HG03469 (cell line): Measurements from ENCODE around the gene FBXL5.
A peak's percentile ranks its signal among the peaks of the same experiment; 100 is the strongest.

Experiments used
- ATAC-seq: cut with Tn5 transposase; IDR thresholded peaks from one replicate; pipeline ENCODE4 v1.9.1; 2021; ENCODE audit warnings: mild to moderate bottlenecking, moderate library complexity, moderate number of reproducible peaks; ENCODE audit not compliant: unreplicated experiment

The FBXL5 gene, protein sequence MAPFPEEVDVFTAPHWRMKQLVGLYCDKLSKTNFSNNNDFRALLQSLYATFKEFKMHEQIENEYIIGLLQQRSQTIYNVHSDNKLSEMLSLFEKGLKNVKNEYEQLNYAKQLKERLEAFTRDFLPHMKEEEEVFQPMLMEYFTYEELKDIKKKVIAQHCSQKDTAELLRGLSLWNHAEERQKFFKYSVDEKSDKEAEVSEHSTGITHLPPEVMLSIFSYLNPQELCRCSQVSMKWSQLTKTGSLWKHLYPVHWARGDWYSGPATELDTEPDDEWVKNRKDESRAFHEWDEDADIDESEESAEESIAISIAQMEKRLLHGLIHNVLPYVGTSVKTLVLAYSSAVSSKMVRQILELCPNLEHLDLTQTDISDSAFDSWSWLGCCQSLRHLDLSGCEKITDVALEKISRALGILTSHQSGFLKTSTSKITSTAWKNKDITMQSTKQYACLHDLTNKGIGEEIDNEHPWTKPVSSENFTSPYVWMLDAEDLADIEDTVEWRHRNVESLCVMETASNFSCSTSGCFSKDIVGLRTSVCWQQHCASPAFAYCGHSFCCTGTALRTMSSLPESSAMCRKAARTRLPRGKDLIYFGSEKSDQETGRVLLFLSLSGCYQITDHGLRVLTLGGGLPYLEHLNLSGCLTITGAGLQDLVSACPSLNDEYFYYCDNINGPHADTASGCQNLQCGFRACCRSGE

GRCh38 chr4:15655223-15656037 lies at the start of gene FBXL5:
Gene FBXL5, minus strand, starts transcription at chr4:15655357. Its CDS starts 70 bp downstream, at chr4:15655287.
- peak; percentile 49 for ATAC-seq

DNA sequence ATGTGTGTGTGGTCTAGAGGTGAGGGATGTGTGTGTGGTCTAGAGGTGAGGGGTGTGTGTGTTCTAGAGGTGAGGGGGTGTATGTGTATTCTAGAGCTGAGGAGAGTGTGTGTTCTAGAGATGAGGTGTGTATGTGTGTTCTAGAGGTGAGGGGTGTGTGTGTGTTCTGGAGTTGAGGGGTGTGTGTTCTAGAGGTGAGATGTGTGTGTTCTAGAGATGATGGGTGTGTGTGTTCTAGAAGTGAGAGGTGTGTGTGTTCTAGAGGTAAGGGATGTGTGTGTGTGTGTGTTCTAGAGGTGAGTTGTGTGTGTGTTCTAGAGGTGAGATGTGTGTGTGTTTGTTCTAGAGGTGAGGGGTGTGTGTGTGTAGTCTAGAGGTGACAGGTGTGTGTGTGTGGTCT lies 49.0 kb upstream of the FBXL5 start:
- no peak for ATAC-seq

- no peak for ATAC-seq
Measured at GRCh38 chr4:15703439-15703838, 48.3 kb upstream of the FBXL5 start.

GRCh38 chr4:15702941-15703403 lies 47.8 kb upstream of the FBXL5 start, which contains the start of gene BST1:
Gene BST1, plus strand, starts transcription at chr4:15703065. Its CDS starts 80 bp downstream, at chr4:15703145.
- ATAC-seq: no peak

GRCh38 chr4:15696866-15697265 lies 41.7 kb upstream of the FBXL5 start:
- ATAC-seq: no peak

DNA sequence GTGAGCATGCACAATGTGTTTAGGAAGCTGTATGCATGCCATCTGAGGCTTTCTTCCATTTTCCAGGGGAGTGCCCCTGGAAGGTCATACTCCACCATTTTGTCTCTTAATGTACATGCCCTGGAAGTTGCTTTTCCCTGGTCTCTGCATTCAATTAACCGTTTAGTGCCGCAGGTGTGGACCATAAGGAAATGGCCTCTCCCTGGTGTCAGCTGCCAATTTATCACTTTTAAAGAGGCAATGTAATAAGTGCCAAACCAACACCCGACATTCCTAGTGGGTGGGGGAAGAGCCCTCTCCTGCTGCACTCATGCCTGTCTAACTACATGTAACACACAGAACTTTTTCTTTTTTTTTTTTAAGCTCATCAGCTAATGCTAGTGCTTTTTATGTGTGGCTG lies 40.6 kb upstream of the FBXL5 start:
- no peak for ATAC-seq

DNA sequence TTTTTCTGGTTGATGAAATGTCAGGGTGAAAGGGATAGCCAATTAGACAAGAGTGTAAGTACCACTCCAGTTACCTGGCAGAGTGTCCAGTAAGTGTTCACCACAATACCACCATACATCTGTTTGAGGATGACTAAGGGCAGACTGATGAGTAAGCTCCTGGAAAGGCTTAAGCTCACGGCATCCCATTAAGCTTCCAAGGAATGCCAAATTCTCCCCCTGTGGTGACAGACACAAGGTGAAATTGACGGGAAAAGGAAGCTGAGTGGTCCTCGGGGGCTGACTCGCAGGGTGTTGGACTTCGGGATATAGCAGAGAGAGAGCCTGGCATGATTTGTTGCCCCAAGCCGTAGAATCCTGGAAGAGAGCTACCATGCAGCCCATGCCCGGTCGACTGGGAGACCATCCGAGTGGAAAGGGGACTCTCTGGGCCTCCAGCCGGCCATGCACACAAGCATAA lies 40.1 kb upstream of the FBXL5 start:
- no peak for ATAC-seq

DNA sequence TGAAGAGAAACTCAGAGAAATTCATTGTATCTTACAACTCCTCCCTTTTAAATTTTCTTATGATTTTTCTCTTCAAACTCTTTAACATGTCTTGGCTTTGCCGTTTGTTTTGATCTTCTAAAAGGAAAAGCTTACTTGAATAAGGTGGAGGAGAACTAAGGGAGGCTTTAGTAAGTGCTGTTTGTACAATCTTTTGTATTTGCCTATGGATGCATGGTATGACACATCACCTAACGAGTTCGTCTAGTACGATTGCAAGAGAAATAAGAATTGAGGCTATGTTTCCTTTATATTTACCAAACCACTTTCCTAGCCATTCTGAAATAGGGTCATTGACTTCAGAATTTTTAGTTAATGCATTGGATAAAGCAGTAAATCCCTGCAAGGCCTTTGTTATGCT lies 39.3 kb upstream of the FBXL5 start:
- ATAC-seq: no peak

- ATAC-seq: no peak
Measured at GRCh38 chr4:15692602-15693001, 37.4 kb upstream of the FBXL5 start.

- no peak for ATAC-seq
Measured at GRCh38 chr4:15691346-15692135, 36.4 kb upstream of the FBXL5 start.

DNA sequence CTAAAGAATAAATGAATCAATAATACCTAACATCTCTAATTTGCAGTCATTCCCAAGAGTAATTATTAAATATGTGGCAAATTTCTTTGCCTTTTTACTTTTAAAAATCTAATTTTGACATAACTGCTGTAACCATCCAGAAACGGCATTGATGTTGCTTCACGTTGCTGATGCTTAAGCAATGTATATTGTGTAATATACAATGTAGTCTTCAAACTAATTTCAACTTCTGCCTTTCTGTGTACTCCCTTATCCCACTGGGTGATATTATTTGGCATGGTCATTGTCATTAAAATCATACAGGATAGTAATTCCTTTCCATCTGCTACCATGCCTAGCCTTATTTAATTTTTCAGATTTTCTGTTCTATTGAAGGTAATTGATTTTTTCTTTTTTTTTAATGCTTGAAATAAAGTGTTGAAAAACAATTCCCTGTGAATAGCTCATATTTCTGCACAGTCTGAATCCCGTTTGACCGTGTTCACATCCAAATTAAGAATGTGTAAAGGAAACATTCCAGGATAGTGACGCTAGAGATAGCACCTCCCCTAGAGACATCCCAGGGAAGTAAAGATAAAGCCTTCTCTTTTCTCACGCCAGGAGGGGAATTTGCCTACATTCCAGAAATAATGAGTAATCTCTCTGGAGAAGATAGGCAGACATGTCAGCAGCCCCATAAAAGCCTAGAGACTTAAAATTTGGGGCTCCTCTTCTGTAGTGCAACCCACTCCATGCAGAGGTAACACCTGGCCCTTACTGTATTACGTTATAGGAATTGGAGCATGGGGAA lies 35.1 kb upstream of the FBXL5 start:
- no peak for ATAC-seq

DNA sequence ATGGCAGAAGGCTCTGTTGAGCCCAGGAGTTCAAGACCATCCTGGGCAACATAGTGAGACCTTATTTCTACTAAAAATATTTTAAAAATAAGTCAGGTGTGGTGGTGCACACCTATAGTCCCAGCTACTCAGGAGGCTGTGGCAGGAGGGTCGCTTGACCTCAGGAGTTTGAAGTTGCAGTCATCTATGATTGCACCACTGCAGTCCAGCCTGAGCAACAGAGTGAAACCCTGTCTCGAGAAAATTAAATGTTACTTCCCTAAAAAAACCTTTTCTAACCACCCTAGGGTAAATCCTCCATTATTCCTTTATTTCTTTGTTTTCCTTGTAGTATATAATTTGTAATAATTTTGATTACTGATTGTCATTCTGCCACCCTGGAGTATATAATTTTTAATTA lies 34.4 kb upstream of the FBXL5 start:
- no peak for ATAC-seq

GRCh38 chr4:15688051-15688450 lies 32.9 kb upstream of the FBXL5 start:
- ATAC-seq: no peak

- ATAC-seq: no peak
Measured at GRCh38 chr4:15684498-15684897, 29.3 kb upstream of the FBXL5 start.

DNA sequence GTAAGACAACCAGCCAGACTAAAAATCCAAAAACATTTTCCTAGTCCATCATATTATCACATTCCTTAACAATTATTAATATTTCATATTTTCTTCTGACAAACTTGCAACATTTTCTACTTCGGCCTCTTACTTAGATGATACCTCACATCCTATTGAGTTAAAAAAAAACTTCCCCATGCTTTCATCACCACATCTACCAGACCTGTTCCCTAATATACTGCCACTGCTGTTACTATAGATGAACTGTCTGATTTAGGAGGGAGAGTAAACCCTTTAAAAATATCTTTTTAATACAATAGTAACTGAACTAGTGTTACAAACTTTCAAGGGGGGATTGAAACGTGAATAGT lies 28.0 kb upstream of the FBXL5 start:
- ATAC-seq: no peak

DNA sequence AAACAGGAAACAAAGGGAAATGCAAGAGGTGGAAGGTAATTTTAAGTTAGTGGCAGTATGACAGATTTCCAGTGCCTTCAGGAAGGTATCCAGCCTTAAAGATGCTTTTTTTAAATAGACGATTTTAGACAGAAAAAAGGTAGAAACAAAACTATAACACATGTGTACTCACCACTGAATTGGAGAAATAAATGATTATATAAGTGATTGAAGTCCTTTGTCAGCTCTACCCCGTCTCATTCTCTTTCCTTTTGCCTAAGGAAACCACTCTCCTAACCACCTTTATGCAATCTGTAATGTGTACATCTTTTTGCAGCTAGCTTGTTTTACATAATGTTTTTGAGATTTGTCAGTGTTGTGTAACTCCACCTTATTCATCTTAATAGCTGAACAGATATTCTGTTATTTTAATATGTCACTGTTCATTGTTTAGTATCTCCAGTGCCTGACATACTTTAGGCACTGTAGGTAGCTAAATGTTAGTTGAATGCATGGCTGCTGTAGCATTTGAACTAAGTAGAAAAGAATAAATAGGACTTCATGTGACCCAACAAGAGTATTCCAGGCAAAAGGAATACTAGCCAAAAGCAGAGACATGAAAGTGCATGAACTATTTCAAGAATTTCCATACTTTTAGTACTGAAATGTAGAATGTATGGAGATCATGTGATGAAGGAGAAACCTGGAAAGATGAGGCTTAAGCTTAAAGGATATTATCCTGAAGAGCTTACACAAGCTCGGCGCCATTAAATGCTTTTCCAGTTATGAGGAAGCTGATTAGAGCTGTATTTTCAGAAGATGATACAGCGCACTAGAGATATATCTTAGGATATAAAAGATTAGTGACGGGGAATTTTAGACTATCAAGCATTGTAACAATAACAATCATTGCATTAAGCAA lies 27.3 kb upstream of the FBXL5 start:
- no peak for ATAC-seq

DNA sequence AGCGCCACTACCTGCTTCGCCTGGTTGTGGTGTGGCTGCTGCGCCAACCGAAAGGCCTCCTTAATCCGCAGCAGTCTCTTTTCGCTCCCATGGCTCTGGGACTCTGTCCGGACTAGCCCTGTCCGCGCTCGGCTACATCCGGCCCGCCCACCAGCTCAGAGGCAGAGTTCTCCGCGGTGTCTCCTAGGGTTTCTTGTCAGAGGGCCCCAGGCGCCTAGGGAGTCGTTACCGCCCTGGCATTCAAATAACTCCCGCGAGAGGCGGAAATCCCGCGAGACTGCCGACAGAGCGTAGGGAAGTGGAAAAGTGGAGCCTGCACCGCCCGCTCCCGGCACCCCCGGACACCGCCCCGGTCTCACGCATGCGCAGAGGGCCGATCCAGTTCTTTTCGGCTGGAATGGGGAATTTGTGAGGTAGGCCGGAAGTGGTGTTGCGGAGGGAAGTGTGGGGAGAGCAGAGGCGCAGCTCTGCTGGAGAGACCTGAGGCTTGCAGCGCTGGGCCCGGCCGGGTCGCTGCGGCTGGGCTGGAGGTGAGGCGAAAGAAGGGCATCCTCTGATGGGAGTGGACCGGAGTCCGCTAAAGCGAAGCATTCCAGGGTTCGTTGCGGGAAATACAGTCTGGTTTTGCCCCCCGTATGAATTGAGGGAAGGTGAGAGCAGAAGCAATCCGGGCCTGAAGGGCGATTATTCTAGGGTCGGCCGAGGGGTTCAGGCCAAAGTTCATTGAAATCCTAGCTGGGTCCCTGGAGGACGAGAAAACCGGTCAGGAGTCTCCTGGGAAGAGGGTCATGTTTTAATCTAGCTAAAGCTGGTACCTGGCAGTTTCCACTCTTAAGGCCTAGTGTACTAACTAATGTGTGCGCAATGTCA lies 26.4 kb upstream of the FBXL5 start, which contains the start of gene FAM200B:
TSS of gene FAM200B (plus strand) at position 456 of the 870 bp plus-strand sequence. CDS start 5,151 bp downstream, outside the sequence.
- ATAC-seq: peak; percentile 86

- no peak for ATAC-seq
Measured at GRCh38 chr4:15681067-15681371, 25.9 kb upstream of the FBXL5 start.
